SK-N-SH (cell line): Measurements from ENCODE around the gene CDK18. TPM values are rescaled to one million over a fixed set of nuclear protein-coding genes. Genes with fewer than 3 reads are reported as not detected.

Source experiments
- CTCF ChIA-PET: fragments of 300-600, 350-600 bp; formaldehyde crosslinking; extraction: SDS; loops from one replicate; lab custom pipeline; 2021; lab: Yijun Ruan, JAX
- POLR2A ChIA-PET: fragments of 350-600 bp; sonication (Branson Sonifier 250); formaldehyde crosslinking; extraction: SDS; loops from one replicate; lab custom pipeline; 2020; ENCODE audit warnings: antibody characterized with exemption, inconsistent platforms; lab: Yijun Ruan, JAX
- DNase-seq: peaks from one replicate; pipeline ENCODE4 v3.0.0; 2012
- H2AFZ ChIP-seq: fragments of 200-600 bp; sonication (generic); 2 replicates; pipeline ENCODE4 v1.8.1; 2016; ENCODE audit warnings: antibody characterized with exemption, mild to moderate bottlenecking, low read depth
- H3F3A ChIP-seq: fragments of 200-600 bp; sonication (generic); replicated peaks from 2 replicates; pipeline ENCODE3; 2016; ENCODE audit warnings: antibody characterized with exemption, mild to moderate bottlenecking; ENCODE audit not compliant: insufficient read depth
- H3K27ac ChIP-seq, 2 experiments: fragments of 200-500 bp in 1 of 2; fragments of 200-600 bp in 1 of 2; sonication (Bioruptor generic) in 1 of 2; sonication (generic), shearing (Covaris generic) in 1 of 2; 2 replicates each; pipeline versions ENCODE4 v1.5.1 to v1.6.1; 2014 to 2016; ENCODE audit warnings: low read depth in 2 of 2, inconsistent platforms in 1 of 2, low read length in 1 of 2, mild to moderate bottlenecking in 1 of 2, mixed read lengths in 1 of 2
- H3K27me3 ChIP-seq: fragments of 200-600 bp; sonication (generic), shearing (Covaris generic); 2 replicates; pipeline ENCODE4 v1.6.1; 2016; ENCODE audit warnings: mixed run types; ENCODE audit not compliant: insufficient read depth
- H3K36me3 ChIP-seq, 2 experiments: fragments of 200-500 bp in 1 of 2; fragments of 200-600 bp in 1 of 2; sonication (Bioruptor generic) in 1 of 2; sonication (generic) in 1 of 2; replicated peaks in 1 of 2; 2 replicates each; pipeline versions ENCODE3 to v1.5.1; 2014 to 2016; ENCODE audit warnings: low read length in 1 of 2, mild to moderate bottlenecking in 1 of 2; ENCODE audit not compliant: insufficient read depth in 2 of 2, control insufficient read depth in 1 of 2
- H3K4me1 ChIP-seq, 2 experiments: fragments of 200-500 bp in 1 of 2; fragments of 200-600 bp in 1 of 2; sonication (Bioruptor generic) in 1 of 2; sonication (generic), shearing (Covaris generic) in 1 of 2; 2 replicates each; pipeline versions ENCODE4 v1.5.1 to v1.6.1; 2014 to 2016; ENCODE audit warnings: low read depth in 1 of 2, low read length in 1 of 2, mixed run types in 1 of 2; ENCODE audit not compliant: insufficient read depth in 2 of 2, control insufficient read depth in 1 of 2
- H3K4me2 ChIP-seq: fragments of 200-600 bp; sonication (generic), shearing (Covaris generic); 2 replicates; pipeline ENCODE4 v1.6.1; 2017; ENCODE audit warnings: mixed run types
- H3K4me3 ChIP-seq, 2 experiments: fragments of 200-500 bp in 1 of 2; fragments of 200-600 bp in 1 of 2; sonication (Bioruptor generic) in 1 of 2; sonication (generic), shearing (Covaris generic) in 1 of 2; 2 replicates each; pipeline versions ENCODE4 v1.5.1 to v1.8.1; 2014 to 2016; ENCODE audit warnings: low read depth in 2 of 2, inconsistent platforms in 1 of 2, low read length in 1 of 2, mild to moderate bottlenecking in 1 of 2, mixed read lengths in 1 of 2, moderate library complexity in 1 of 2
- H3K79me2 ChIP-seq: fragments of 200-600 bp; sonication (generic); 2 replicates; pipeline ENCODE4 v1.8.1; 2017; ENCODE audit warnings: mild to moderate bottlenecking; ENCODE audit not compliant: insufficient read depth
- H3K9ac ChIP-seq: fragments of 200-600 bp; sonication (generic); 2 replicates; pipeline ENCODE4 v1.6.1; 2017; ENCODE audit warnings: mixed run types
- H3K9me2 ChIP-seq: fragments of 200-600 bp; sonication (generic); 2 replicates; pipeline ENCODE4 v1.6.1; 2017; ENCODE audit warnings: mixed run types
- H3K9me3 ChIP-seq: fragments of 200-600 bp; sonication (generic); 2 replicates; pipeline ENCODE4 v1.6.1; 2017; ENCODE audit warnings: mixed run types, mild to moderate bottlenecking, moderate library complexity
- H4K20me1 ChIP-seq: fragments of 200-600 bp; sonication (generic); 2 replicates; pipeline ENCODE4 v1.6.1; 2017; ENCODE audit warnings: mild to moderate bottlenecking, mixed run types; ENCODE audit not compliant: insufficient read depth
- CHD2 ChIP-seq: fragments of 150-350 bp; IDR thresholded peaks from 2 replicates; pipeline ENCODE4 v1.6.1; 2018; ENCODE audit warnings: low read length; ENCODE audit not compliant: partially characterized antibody
- EP300 ChIP-seq, 2 experiments: IDR thresholded peaks; 2 replicates each; pipeline versions ENCODE4 v1.4.0 to v1.6.1; 2012; ENCODE audit warnings: borderline replicate concordance in 1 of 2, low read depth in 1 of 2, low read length in 1 of 2
- GABPA ChIP-seq: IDR thresholded peaks from 2 replicates; pipeline ENCODE4 v1.4.0; 2012; ENCODE audit warnings: low read depth, mild to moderate bottlenecking
- GATA2 ChIP-seq: sonication (generic); formaldehyde crosslinking; IDR thresholded peaks from 2 replicates; pipeline ENCODE4 v1.5.0; 2020; ENCODE audit warnings: mild to moderate bottlenecking, missing genetic modification reagents
- IRF3 ChIP-seq: fragments of 150-350 bp; IDR thresholded peaks from 2 replicates; pipeline ENCODE4 v1.6.1; 2016; ENCODE audit warnings: mild to moderate bottlenecking, low read depth, low read length
- NRF1 ChIP-seq: IDR thresholded peaks from 2 replicates; pipeline ENCODE4 v1.6.1; 2012; ENCODE audit warnings: low read depth, mild to moderate bottlenecking, low read length
- PBX3 ChIP-seq: IDR thresholded peaks from 2 replicates; pipeline ENCODE4; 2012
- POLR2AphosphoS5 ChIP-seq: IDR thresholded peaks from 2 replicates; pipeline ENCODE4 v1.6.1; 2012; ENCODE audit warnings: low read depth, low read length
- RAD21 ChIP-seq: IDR thresholded peaks from 2 replicates; pipeline ENCODE4 v1.6.1; 2012; ENCODE audit warnings: mild to moderate bottlenecking, low read length
- RCOR1 ChIP-seq: fragments of 150-350 bp; IDR thresholded peaks from 2 replicates; pipeline ENCODE4 v1.6.1; 2017; ENCODE audit warnings: antibody characterized with exemption, low read length
- REST ChIP-seq: IDR thresholded peaks from 2 replicates; pipeline ENCODE4 v1.6.1; 2012; ENCODE audit warnings: mild to moderate bottlenecking, low read depth, low read length, moderate library complexity
- RFX5 ChIP-seq: IDR thresholded peaks from 2 replicates; pipeline ENCODE4 v1.6.1; 2012; ENCODE audit warnings: mild to moderate bottlenecking, improper control_type of control experiment, low read length
- RXRA ChIP-seq: IDR thresholded peaks from 2 replicates; pipeline ENCODE4 v1.4.0; 2012; ENCODE audit warnings: low read depth, mild to moderate bottlenecking, borderline replicate concordance
- TAF1 ChIP-seq: IDR thresholded peaks from 2 replicates; pipeline ENCODE4 v1.6.1; 2012; ENCODE audit warnings: low read depth, mild to moderate bottlenecking, low read length, moderate library complexity, borderline replicate concordance
- YY1 ChIP-seq: IDR thresholded peaks from 2 replicates; pipeline ENCODE4 v1.4.0; 2012; ENCODE audit warnings: low read depth, mild to moderate bottlenecking
- WGBS: methylation state at CpG from one replicate; pipeline ENCODE4 v1.1.6; 2017; ENCODE audit warnings: low lambda C conversion rate; 5-methylcytosine and 5-hydroxymethylcytosine counted together
- polyA plus RNA-seq, 3 experiments: library from polyadenylated mRNA; depleted of rRNA; stranded (reverse); fragments of >200 nt; gene quantifications; 2 replicates each; pipeline ENCODE4 v1.2.3, GENCODE V29; 2012
- TF ChIP-seq, protein P1 (sequence below): fragments of 200-600 bp; sonication (generic); IDR thresholded peaks from 2 replicates; pipeline ENCODE4 v1.6.1; 2017; ENCODE audit warnings: antibody characterized with exemption, mild to moderate bottlenecking, moderate library complexity

Gene CDK18
- polyA plus RNA-seq, 1 of the 3 experiments (the other 2 are of a cell fraction) = 2.5 TPM

GRCh38 chr1:205577874-205578658 lies 73.6 kb downstream of the CDK18 start:
- H3K4me3 ChIP-seq = no peak overlapping the region
- ChIA-PET CTCF (interaction anchor here (0.6 to 6.9 kb wide), 10 partner anchors 14 to 399 kb away, joined by 3 to 57 read pairs (median 5); partner anchors contain the start of gene ELK4), POLR2A (no interaction called here)
- H3F3A ChIP-seq = no peaks in the 10 kb centered on the region
- H3K4me1 ChIP-seq = peaks cover 0 to 14% of the 10 kb centered on the region in 2 experiments; a peak in 2 of 4 replicates
- H4K20me1 ChIP-seq = no peaks in the 10 kb centered on the region
- no peak overlapping the region for H3K9ac ChIP-seq
- no peaks in the 10 kb centered on the region for H3K79me2 ChIP-seq
- no peaks in the 10 kb centered on the region for H3K9me2 ChIP-seq
- no peak overlapping the region for H3K27ac ChIP-seq
- H3K36me3 ChIP-seq = no peaks in the 10 kb centered on the region
- DNase-seq = peak; percentile 66
- no peak overlapping the region for H3K4me2 ChIP-seq
- WGBS = 51% methylated on average over 13 of the region's 13 CpGs
- H3K27me3 ChIP-seq = peaks cover 11% of the 10 kb centered on the region; the same call in 1 of the 2 replicates
- no peak overlapping the region for H2AFZ ChIP-seq
- TF ChIP-seq GATA2 (CRISPR knock-in tag) = peak; percentile 45; the same call in 1 of the 2 replicates
- TF ChIP-seq CHD2 = no peak
- TF ChIP-seq, all 33 proteins: peak for 1
- no peaks in the 10 kb centered on the region for H3K9me3 ChIP-seq

GRCh38 chr1:205578780-205579571 lies 74.5 kb downstream of the CDK18 start:
- Histone ChIP-seq H3K4me3 (no peak overlapping the region), H2AFZ (no peak overlapping the region), H4K20me1 (no peaks in the 10 kb centered on the region), H3F3A (no peaks in the 10 kb centered on the region), H3K4me1 (peaks cover 0 to 21% of the 10 kb centered on the region in 2 experiments; a peak in 2 of 4 replicates), H3K27ac (no peak overlapping the region), H3K79me2 (no peaks in the 10 kb centered on the region), H3K36me3 (no peaks in the 10 kb centered on the region), H3K9ac (no peak overlapping the region), H3K9me2 (no peaks in the 10 kb centered on the region), H3K4me2 (no peak overlapping the region), H3K9me3 (no peaks in the 10 kb centered on the region), H3K27me3 (peaks cover 10% of the 10 kb centered on the region; the same call in 1 of the 2 replicates)
- 56% methylated on average over 7 of the region's 9 CpGs for WGBS
- CTCF ChIA-PET = interaction anchor here (0.6 to 6.9 kb wide), 13 partner anchors 9 to 398 kb away, joined by 3 to 57 read pairs (median 5); partner anchors contain the start of gene ELK4
- DNase-seq = no peak
- POLR2A ChIA-PET = no interaction called here
- TF ChIP-seq IRF3 = no peak
- no peak for TF ChIP-seq POLR2AphosphoS5
- TF ChIP-seq, protein P1, sequence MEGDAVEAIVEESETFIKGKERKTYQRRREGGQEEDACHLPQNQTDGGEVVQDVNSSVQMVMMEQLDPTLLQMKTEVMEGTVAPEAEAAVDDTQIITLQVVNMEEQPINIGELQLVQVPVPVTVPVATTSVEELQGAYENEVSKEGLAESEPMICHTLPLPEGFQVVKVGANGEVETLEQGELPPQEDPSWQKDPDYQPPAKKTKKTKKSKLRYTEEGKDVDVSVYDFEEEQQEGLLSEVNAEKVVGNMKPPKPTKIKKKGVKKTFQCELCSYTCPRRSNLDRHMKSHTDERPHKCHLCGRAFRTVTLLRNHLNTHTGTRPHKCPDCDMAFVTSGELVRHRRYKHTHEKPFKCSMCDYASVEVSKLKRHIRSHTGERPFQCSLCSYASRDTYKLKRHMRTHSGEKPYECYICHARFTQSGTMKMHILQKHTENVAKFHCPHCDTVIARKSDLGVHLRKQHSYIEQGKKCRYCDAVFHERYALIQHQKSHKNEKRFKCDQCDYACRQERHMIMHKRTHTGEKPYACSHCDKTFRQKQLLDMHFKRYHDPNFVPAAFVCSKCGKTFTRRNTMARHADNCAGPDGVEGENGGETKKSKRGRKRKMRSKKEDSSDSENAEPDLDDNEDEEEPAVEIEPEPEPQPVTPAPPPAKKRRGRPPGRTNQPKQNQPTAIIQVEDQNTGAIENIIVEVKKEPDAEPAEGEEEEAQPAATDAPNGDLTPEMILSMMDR = no peak
- no peak for TF ChIP-seq PBX3
- TF ChIP-seq YY1 = no peak
- TF ChIP-seq EP300 (IDR thresholded peaks at IDR 0.05; ENCODE audit: borderline replicate concordance in 1 of 2, low read depth in 1 of 2, low read length in 1 of 2) = no peak
- no peak for TF ChIP-seq NRF1
- TF ChIP-seq GABPA = no peak
- TF ChIP-seq RCOR1 = no peak
- no peak for TF ChIP-seq REST
- no peak for TF ChIP-seq RFX5
- no peak for TF ChIP-seq RXRA
- TF ChIP-seq RAD21 = no peak
- TF ChIP-seq TAF1 = no peak
